ENCODE data around the gene TIAM2. TPM values are rescaled to one million over a fixed set of nuclear protein-coding genes. Genes with fewer than 3 reads are reported as not detected.

TIAM2 gene
- total RNA-seq, 1 experiment from 2014 or later, result 12.9 TPM

GRCh38 chr6:154984146-154984545, 11.0 kb upstream of the TIAM2 start:
- no TSS peak for BruUV-seq (replicated peaks)
- Mint-ChIP-seq H3K9me3 (ENCODE audit: low read depth, unreplicated experiment) (no peaks in the 10 kb centered on the region), H3K4me1 (ENCODE audit: low read depth, unreplicated experiment) (peaks cover 24% of the 10 kb centered on the region), H3K36me3 (ENCODE audit: insufficient read depth, unreplicated experiment) (no peaks in the 10 kb centered on the region), H3K27me3 (ENCODE audit: unreplicated experiment) (no peaks in the 10 kb centered on the region), H3K27ac (ENCODE audit: unreplicated experiment) (no peak overlapping the region), H3K4me3 (ENCODE audit: low read depth, unreplicated experiment) (no peak overlapping the region)
- CTCF ChIA-PET, result interaction anchor here (0.7 kb wide), 1 partner anchor 52 kb away, joined by 4 read pairs; no protein-coding TSS in a partner anchor
- intact Hi-C loops (cut with micrococcal nuclease; ENCODE audit: unreplicated experiment), result no loop called here
- no peak for DNase-seq
- TF ChIP-seq, protein P1, sequence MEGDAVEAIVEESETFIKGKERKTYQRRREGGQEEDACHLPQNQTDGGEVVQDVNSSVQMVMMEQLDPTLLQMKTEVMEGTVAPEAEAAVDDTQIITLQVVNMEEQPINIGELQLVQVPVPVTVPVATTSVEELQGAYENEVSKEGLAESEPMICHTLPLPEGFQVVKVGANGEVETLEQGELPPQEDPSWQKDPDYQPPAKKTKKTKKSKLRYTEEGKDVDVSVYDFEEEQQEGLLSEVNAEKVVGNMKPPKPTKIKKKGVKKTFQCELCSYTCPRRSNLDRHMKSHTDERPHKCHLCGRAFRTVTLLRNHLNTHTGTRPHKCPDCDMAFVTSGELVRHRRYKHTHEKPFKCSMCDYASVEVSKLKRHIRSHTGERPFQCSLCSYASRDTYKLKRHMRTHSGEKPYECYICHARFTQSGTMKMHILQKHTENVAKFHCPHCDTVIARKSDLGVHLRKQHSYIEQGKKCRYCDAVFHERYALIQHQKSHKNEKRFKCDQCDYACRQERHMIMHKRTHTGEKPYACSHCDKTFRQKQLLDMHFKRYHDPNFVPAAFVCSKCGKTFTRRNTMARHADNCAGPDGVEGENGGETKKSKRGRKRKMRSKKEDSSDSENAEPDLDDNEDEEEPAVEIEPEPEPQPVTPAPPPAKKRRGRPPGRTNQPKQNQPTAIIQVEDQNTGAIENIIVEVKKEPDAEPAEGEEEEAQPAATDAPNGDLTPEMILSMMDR (IDR thresholded peaks at IDR 0.05; ENCODE audit: unreplicated experiment), result no peak

- Mint-ChIP-seq H3K4me1 (ENCODE audit: low read depth, unreplicated experiment) (peaks cover 13% of the 10 kb centered on the region), H3K36me3 (ENCODE audit: insufficient read depth, unreplicated experiment) (no peaks in the 10 kb centered on the region), H3K4me3 (ENCODE audit: low read depth, unreplicated experiment) (no peak overlapping the region), H3K27me3 (ENCODE audit: unreplicated experiment) (no peaks in the 10 kb centered on the region), H3K9me3 (ENCODE audit: low read depth, unreplicated experiment) (no peaks in the 10 kb centered on the region), H3K27ac (ENCODE audit: unreplicated experiment) (peak overlapping the region; percentile 23)
- intact Hi-C loops (cut with micrococcal nuclease; ENCODE audit: unreplicated experiment), result no loop called here
- DNase-seq, result no peak
- BruUV-seq (replicated peaks), result no TSS peak
- TF ChIP-seq, protein P1 (IDR thresholded peaks at IDR 0.05; ENCODE audit: unreplicated experiment), result no peak
- CTCF ChIA-PET, result interaction anchor here (0.7 kb wide), 2 partner anchors 128 to 333 kb away, joined by 4 read pairs; no protein-coding TSS in a partner anchor
These were observed 8.3 kb upstream of the TIAM2 start for GRCh38 chr6:154986787-154987235.

DNA sequence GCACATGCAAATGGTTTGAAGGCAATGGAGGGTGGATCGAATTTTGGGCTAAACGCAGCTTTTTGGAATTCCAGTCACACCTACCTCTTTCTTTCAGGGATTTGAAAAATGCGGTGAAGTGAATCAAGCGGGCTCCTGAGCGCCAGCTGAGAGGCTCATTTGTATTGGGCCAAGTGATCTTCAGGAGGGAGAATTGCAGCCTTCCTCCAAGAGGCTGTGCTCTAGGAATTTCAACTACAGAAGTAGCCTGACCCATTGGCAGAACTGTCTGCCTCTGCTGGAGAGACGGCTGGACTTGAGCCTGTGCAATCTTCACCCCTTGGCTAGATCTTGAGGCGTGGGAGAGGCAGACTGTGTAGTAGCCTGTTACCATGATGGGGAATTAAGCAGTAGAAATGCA, 5.7 kb upstream of the TIAM2 start:
- Mint-ChIP-seq H3K9me3 (ENCODE audit: low read depth, unreplicated experiment) (no peaks in the 10 kb centered on the region), H3K4me1 (ENCODE audit: low read depth, unreplicated experiment) (peaks cover 22% of the 10 kb centered on the region), H3K4me3 (ENCODE audit: low read depth, unreplicated experiment) (no peak overlapping the region), H3K27ac (ENCODE audit: unreplicated experiment) (no peak overlapping the region), H3K27me3 (ENCODE audit: unreplicated experiment) (no peaks in the 10 kb centered on the region), H3K36me3 (ENCODE audit: insufficient read depth, unreplicated experiment) (peaks cover 18% of the 10 kb centered on the region)
- TF ChIP-seq, protein P1 (IDR thresholded peaks at IDR 0.05; ENCODE audit: unreplicated experiment), result no peak
- DNase-seq, result no peak
- CTCF ChIA-PET, result no interaction called here
- intact Hi-C loops (cut with micrococcal nuclease; ENCODE audit: unreplicated experiment), result no loop called here
- no TSS peak for BruUV-seq (replicated peaks)

DNA sequence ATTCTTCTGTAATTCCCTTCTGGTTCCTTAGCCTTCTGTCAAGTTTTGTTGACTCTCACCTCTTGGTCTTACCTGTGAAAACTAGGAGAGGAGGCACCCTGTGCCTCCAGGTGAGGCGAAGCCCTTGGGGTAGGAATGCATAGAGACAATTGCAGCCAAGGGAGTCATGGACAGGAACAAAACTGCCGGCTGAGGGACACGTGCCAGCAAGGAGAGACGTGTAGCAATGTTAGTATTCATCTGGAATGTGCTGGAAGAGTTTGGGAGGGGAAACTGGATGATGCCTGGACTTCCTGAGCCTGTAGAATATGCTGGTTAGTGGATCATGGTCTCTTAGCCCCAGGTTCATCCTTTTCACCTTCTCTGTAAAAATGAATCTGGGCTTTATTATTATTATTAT, 3.9 kb upstream of the TIAM2 start:
- intact Hi-C loops (cut with micrococcal nuclease; ENCODE audit: unreplicated experiment), result loop anchor here (10.0 kb wide), 1 partner anchor 66 kb away; no protein-coding TSS in a partner anchor
- BruUV-seq (replicated peaks), result no TSS peak
- Mint-ChIP-seq H3K27me3 (ENCODE audit: unreplicated experiment) (no peaks in the 10 kb centered on the region), H3K27ac (ENCODE audit: unreplicated experiment) (no peak overlapping the region), H3K36me3 (ENCODE audit: insufficient read depth, unreplicated experiment) (peaks cover 27% of the 10 kb centered on the region), H3K9me3 (ENCODE audit: low read depth, unreplicated experiment) (no peaks in the 10 kb centered on the region), H3K4me1 (ENCODE audit: low read depth, unreplicated experiment) (peaks cover 22% of the 10 kb centered on the region), H3K4me3 (ENCODE audit: low read depth, unreplicated experiment) (no peak overlapping the region)
- TF ChIP-seq, protein P1 (IDR thresholded peaks at IDR 0.05; ENCODE audit: unreplicated experiment), result no peak
- CTCF ChIA-PET, result no interaction called here
- DNase-seq, result no peak

Measured in Calu3 (cell line).